ENCODE data around the gene SSBP4.

DNA sequence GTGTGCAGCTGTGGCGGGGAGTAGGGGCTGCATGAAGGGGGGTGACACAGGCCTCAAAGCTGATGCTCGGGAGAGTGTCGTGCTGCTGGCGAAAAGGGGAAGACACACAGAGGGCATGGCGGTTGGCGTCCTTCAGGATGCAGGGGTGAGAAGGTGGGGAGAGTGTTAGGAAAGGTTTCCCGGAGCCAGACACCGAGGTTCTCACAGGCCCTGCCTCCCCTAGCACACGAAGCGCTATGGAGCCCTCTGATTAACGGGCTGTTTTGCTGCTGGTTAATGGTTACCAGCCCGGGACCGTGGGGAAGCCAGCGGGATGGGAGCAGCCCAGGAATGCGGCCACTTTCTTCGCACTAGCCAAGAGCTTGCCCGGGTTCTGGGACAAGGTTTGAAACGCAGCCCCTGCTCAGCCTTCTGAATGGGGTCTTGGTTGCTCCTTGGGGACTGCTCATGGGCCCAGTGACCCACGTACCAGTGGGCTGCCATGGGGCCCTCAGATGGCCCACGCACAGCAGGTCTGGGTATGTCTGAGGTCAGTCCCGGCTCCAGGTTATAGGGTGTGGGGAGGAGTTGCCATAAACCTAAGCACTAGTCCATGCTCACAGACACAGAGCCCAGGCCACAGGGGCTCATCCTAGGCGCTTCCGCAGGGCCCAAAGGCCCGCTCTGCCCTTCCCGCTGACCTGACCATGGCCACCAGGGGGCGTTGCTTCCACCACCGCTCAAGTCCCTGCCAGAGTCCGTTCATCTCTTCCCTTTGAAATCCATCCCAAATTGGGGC, 50.1 kb downstream of the SSBP4 start:
- TF ChIP-seq REST (IDR thresholded peaks at IDR 0.05; ENCODE audit: insufficient read depth in 1 of 2, low read depth in 2 of 2, low read length in 2 of 2): no peak
- no peak for TF ChIP-seq TAF1 (IDR thresholded peaks at IDR 0.05; ENCODE audit: borderline replicate concordance, insufficient read depth, low read length)

Data from PFSK-1 (cell line).